ENCODE measurements around the gene PRORP.
"Not testable (repeated sequence)": the region's sequence is repeated elsewhere in the genome, so short reads cannot be mapped to it uniquely, and the experiment has no call there.

DNA sequence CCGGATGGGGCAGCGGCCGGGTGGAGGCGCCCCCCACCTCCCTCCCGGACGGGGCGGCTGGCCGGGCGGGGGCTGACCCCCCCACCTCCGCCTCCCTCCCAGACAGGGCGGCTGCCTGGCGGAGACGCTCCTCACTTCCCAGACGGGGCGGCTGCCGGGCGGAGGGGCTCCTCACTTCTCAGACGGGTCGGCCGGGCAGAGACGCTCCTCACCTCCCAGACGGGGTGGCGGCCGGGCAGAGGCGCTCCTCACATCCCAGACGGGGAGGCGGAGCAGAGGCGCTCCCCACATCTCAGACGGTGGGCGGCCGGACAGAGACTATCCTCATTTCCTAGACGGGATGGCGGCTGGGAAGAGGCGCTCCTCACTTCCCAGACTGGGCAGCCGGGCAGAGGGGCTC, 30.2 kb downstream of the PRORP start:
- TF ChIP-seq, protein P1, sequence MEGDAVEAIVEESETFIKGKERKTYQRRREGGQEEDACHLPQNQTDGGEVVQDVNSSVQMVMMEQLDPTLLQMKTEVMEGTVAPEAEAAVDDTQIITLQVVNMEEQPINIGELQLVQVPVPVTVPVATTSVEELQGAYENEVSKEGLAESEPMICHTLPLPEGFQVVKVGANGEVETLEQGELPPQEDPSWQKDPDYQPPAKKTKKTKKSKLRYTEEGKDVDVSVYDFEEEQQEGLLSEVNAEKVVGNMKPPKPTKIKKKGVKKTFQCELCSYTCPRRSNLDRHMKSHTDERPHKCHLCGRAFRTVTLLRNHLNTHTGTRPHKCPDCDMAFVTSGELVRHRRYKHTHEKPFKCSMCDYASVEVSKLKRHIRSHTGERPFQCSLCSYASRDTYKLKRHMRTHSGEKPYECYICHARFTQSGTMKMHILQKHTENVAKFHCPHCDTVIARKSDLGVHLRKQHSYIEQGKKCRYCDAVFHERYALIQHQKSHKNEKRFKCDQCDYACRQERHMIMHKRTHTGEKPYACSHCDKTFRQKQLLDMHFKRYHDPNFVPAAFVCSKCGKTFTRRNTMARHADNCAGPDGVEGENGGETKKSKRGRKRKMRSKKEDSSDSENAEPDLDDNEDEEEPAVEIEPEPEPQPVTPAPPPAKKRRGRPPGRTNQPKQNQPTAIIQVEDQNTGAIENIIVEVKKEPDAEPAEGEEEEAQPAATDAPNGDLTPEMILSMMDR (IDR thresholded peaks at IDR 0.05), result not testable (repeated sequence)
- TF ChIP-seq POLR2A (IDR thresholded peaks at IDR 0.05), result not testable (repeated sequence)
